ENCODE results near the gene ATP8B4.

Gene ATP8B4

DNA sequence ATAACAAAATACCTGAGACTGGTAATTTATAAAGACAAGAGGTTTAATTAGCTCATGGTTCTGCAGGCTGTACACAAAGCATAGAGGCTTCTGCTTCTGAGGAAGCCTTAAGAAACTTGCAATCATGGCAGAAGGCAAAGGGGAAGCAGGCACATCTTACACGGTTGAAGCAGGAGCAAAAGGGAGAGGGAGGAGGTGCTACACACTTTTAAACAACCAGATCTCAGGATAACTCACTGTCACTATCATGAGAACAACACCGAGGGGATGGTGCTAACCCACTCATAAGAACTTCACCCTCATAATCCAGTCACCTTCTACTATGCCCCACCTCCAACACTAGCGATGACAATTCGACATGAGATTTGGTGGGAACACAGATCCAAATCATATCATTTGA, 54.4 kb downstream of the ATP8B4 start:
- DNase-seq (ENCODE audit: low read depth in 2 of 2) = no peak

DNA sequence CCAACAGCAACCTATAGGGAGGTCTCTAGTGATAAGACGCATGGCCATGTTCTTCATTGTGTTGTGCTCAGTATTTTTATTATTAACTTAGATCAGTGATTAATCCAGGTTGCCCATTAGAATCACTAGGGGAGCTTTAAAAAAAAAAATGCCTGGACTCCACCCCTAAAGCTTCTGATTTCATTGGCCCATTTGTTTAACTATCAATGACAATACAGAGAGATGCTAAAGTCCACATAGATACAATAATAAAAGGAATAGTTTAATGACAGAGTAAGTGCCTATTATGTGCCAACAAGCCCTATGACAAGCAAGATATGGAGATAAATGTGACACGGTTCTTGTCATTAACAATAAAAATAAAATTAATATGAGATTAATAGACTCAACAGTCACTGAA, 55.8 kb downstream of the ATP8B4 start:
- DNase-seq (ENCODE audit: low read depth in 2 of 2) = no peak

DNA sequence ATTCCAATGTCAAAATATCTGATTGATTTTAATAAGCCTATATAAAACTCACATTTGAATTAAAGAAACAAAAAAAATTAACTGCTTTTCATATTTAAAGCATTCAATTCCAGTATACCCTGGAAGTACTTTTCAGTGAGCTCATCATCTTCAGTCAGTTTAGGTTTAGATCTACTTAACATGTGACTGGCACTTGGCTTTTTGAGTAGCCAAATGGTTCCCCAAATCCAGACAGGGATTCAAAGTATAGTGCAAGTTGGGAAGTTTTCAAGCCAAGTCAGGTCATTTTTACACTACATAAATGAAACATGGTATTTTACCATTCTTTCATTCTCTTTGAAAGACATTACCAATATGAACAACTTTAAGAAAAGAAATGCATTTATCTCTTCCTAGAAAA, 57.5 kb downstream of the ATP8B4 start:
- DNase-seq (ENCODE audit: low read depth in 2 of 2) = no peak

DNA sequence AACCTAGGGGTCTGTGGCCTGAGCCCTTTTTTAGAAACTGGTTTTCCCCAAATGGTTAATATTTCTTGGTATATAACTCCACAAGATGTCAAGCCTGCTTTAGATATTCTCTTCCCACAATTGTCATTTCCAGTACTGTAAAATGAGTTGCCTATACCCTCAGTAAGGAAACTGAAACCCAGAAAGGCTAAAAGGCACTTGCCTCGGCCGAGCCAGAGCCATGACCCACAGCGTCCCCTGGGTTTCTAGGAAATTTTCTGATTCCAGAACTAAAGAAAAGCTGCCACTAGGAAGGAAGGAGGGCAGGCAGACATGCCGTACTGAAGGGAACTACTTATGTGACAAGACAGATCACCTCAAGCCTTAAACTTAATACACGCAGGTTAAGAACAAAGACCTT, 59.1 kb downstream of the ATP8B4 start:
- DNase-seq (ENCODE audit: low read depth in 2 of 2) = no peak

DNA sequence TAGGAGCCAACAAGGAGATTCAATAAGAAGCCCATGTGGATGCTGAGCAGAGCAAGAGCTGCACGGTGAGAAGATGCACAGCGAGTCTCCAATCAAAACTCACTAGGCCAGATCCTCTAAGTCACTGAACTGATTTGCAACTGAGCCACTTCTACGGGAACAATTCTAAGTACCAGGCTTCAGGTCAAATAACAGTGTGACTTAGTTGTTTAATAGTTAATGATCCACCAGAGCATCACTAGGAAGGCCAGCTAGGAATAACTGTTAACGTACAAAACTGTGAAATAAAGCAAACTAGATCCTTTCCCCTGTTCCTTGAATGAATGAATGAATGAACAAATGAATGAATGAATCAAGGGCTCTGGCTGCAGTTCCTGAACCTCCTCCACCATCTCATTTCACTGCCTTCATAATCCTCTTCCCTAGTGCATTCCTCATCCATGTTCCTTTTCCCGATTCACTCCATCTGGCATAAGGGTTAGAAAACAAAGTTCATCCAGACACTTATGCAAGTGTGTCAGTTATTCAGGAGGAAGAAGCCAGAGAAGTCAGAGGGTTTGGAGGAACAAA, 59.7 kb downstream of the ATP8B4 start:
- DNase-seq (ENCODE audit: low read depth in 2 of 2) = no peak

DNA sequence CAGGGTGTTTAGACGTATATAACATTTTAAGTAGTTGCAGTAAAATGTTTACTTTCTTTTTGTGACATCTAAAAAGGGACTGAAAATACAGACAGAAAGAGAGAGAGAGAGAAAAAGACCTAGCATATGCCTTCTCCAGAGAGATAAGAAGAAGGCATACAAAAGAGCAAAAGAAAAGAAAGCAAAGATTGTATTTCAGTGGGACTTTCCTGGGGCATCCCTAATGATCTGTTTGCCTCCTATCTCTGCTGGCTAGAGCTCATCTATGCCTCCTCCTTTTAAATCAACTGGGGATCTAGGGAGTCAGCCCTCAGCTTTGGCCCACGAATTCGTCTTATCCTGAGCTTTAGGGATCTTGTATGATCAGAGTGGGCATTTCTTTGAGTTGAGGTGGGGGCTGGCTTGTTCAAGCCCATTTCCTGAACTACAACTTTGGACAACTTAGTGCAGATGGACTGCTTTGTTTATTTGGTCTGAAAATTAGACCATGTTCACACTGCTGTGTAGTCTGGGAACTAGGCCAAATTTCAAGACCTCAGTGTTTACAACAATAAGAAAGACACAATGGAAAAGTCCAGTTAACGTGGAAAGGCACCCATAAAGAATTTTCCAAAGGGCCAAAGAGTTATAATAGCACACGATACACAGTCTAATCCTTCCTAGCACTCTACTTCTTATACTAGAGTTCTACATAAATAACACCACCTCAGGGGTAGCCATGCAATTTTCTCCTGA, 61.0 kb downstream of the ATP8B4 start:
- DNase-seq (ENCODE audit: low read depth in 2 of 2) = no peak

DNA sequence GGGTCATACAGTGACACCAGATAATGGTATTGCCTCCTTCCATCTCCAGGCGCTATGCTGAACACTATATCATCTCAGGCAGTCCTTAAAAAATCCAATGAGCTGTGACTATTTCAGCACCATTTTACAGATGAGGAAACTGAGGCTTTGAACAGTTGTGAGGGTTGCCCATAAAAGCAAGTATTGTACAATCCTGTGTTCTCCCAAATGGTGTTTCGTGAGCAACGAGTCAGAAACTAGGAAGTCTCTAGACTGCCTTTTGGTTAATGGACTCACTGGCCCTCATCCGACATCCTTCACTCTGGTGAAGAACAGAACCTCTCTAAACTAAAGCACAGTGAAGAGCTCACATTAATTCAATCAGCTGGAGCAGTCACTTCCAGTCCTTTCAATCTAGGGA, 61.8 kb downstream of the ATP8B4 start:
- DNase-seq (ENCODE audit: low read depth in 2 of 2) = no peak

DNA sequence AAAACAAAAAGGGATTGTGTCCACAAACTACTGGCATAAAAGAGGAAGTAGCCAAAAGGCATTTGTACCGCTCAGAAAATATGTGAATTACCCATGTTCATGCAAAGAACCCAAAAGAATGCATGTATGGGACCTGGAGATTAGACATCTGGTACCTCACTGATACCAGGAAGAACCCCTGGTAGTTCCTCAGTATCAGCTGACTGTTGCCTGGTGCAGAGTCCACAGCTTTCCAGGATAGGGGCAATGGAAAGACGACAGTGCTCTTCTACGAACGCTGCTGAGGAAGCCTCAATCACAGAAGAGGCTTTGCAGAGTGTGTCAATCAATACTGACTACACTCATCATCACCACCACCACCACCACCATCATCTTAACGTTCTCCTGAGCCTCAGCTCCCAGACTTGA, 63.3 kb downstream of the ATP8B4 start:
- DNase-seq (ENCODE audit: low read depth in 2 of 2) = no peak

DNA sequence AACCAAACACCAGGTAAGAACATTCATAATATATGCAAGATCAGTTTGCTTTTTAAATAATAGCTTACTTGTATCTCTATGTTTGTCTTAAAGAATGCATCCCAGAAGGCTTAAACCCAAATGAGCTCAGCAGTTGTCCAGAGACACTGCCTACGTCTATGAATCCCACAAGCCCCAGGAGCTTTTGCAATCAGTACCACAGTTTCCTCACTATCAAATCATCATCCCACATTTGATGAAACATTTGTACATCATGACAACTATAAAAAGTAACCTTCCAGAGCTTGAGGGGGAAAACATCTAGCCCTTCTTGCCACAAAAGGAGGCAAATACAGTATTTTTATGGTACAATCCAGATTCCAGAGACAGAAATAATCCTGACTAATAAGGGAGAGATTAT, 63.7 kb downstream of the ATP8B4 start:
- peak; percentile 83 to 86 for DNase-seq (ENCODE audit: low read depth in 2 of 2)

DNA sequence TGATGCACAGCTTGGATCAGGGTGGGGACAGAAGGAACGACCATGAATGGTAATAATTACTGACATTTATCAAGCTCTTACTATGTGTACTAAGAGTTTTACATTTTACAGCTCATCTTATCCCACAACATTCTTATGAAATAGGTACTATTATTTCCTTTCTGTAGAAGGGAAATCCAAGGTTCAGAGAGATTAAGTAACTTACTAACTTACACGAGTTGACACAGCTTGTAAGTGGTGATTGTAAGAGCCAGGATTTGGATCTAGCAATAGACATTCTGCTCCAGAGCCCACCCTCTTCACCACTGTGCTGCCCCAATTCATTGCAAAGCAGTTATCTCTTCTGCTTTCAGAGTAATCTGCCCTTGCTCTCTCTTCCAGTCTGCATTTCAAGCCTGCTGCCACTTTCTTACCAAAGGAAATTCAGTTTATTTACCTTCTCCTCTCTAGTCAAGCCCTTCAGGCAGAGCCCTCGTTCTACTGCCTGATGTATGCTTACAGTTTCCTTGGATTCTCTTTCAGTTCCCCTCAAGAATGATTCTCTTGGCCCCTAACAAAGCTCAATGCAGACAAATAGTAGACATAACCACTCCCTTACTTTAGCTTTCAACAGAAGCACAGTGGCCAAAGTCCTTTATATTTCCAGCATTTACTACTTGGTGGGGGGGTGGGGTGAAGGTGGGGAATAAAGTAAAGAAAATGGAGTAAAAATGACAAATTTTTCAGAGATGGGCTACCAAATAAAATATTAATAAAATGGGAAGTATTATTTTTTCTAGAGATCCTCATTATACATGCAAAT, 65.8 kb downstream of the ATP8B4 start:
- DNase-seq (ENCODE audit: low read depth in 2 of 2) = no peak

DNA sequence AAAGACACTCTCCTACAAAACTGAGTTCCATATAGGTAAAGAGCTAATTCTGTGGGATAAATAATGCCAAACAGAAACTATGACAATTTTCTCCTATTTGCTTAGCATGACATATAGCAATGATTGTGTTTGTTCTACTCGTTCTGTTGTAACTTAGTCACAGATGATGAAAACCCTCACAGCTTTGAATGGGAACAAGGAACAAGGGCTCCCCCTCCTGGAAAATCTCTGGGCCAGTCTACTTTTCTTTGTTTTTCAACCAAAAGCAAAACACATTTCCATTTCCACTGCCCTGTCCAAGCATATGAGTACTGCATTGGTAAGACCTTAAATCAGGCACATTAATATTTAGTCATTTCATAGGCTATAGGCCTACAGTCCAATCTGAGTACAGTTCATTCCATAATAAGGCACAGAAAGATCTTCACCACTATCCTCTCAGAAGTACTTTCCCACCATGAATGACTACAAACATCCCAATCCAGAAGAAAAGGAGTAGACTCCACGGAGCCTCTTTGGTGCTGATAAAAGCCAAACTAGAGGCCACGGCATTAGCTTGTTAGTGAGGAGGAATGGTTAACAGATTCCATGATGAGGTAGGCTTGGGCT, 67.1 kb downstream of the ATP8B4 start:
- DNase-seq (ENCODE audit: low read depth in 2 of 2) = peak; percentile 71 to 76

DNA sequence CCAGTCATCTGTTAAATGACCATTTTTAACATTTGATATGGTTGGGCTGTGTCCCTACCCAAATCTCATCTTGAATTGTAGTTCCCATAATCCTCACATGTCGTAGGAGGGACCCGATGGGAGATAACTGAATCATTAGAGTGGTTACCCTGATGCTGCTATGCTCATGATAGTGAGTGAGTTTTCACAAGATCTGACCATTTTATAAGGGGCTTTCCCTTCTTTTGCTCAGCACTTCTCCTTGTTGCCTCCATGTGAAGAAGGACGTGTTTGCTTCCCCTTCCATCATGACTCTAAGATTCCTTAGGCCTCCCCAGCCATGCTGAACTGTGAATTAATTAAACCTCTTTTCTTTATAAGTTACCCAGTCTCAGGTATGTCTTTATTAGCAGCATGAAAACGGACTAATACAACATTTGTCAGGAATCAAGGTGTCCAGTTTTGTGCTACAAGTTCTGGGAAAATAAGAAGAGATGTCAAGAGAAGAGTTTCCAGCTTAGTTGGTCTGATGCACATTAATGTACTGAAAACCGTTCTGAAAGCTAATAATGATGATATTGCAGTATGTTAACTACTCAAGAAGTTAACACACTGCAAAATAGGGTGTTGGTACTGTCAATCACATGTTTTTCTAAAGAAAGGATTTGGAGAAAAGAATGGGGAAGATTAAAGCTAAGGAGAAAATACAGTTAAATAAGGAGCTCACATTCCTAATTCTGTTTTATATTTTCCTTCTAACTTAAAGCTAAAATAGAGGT, 67.9 kb downstream of the ATP8B4 start:
- no peak for DNase-seq (ENCODE audit: low read depth in 2 of 2)

DNA sequence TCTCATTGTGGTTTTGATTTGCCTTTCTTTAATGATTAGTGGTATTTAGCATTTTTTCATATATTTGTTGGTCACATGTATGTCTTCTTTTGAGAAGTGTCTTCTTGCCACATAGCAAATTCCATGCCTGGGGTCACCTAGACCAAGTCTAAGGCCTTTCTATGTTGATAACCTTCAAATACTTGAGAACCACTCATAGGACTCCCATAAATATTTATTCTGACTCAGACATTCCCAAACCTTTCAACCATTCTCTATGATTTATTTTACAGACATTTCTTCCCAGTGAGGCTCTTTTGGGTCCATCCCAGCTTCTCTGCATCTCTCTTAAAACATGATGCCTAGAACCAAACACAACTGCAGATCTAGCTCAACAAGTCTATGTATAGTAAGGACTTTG, 69.2 kb downstream of the ATP8B4 start:
- peak; percentile 56 to 58 for DNase-seq (ENCODE audit: low read depth in 2 of 2)

DNA sequence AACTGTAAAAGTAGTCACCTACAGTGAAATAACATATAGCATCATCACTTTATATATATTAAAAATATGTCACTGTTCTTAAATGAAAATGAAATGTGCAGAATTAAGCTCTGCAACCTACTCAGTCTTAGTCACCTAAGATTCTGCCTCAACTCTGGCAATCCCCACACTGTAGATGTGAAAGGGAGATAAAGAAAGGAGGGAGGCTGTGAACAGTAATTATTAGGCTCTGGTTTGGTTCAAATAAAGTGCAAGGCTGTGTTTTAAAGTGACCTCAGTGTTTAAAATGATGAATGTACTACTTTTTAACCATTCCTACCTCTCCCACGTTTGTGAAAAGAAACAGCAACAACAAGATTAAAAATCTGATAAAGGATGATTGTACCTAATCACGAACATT, 72.2 kb downstream of the ATP8B4 start:
- no peak for DNase-seq (ENCODE audit: low read depth in 2 of 2)

DNA sequence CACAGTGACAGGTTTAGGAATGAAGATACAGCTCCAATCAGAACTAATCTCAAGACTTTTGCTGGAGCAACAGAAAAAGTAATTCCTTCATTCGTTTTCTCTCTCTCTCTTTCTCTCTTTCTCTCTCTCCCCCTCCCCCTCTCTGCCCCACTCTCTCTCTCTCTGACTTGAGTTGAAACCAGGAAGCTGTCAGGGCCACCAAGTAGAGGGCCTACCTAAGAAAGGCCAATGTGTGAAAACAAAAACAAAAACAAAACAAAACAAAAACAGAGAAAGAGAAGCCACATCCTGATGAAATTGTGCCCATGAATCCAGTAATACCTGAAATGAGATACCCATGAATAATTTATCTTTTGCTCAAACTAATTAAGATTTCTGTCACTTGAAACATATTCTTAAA, 72.9 kb downstream of the ATP8B4 start:
- no peak for DNase-seq (ENCODE audit: low read depth in 2 of 2)

DNA sequence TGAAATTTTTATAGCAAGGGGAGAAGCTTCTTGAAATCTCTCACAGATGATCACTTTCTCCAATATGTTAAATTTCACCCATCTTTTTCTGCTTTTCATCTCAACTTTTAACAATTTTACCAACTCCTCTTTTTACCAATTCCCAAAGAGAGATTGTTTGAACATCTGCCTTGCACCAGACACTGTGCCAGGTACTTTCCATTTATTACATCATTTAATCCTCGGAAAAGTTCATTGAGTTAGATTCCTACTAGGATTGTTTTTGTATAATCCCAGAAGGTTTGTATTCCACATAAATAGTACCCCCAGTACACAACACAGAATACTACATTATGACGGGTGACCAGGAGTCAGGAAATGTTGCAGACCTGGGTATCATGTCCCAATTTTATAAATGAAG, 74.1 kb downstream of the ATP8B4 start:
- no peak for DNase-seq (ENCODE audit: low read depth in 2 of 2)

DNA sequence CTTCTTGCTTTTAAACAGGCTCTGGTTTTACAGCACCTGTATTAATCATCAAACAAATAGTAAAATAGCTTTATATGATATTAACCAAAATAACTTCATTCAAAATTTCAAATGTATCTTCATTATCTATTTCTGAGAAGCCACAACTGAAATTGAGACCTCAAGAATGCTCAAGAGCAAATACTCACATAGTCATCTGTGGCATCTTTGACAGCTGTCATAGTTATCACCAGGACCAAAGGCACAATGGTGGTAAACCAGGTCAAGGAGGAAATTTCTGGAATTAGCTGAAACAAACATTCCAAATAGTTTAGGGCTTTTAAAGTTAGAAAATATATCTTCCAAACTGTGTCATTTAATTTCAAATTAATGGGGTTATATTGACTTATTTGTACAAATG, 74.6 kb downstream of the ATP8B4 start:
- DNase-seq (ENCODE audit: low read depth in 2 of 2) = no peak

DNA sequence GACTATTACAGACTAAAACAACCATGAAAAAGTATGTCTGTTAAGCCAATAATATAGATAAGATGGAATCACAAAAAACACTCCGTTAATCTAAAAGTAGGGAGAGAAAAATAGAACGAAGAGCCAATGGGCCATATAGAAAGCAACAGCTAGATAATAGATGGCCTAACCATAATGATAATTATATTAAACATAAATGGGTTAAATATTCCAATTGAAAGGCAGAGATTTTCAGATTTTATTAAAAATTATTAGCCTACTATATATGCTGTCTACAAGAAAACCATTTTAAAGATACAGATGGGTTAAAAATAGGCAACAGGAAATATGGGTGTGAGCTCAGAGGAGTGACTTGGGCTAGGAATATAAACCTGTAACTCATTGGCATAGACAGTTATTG, 76.3 kb downstream of the ATP8B4 start:
- no peak for DNase-seq (ENCODE audit: low read depth in 2 of 2)

DNA sequence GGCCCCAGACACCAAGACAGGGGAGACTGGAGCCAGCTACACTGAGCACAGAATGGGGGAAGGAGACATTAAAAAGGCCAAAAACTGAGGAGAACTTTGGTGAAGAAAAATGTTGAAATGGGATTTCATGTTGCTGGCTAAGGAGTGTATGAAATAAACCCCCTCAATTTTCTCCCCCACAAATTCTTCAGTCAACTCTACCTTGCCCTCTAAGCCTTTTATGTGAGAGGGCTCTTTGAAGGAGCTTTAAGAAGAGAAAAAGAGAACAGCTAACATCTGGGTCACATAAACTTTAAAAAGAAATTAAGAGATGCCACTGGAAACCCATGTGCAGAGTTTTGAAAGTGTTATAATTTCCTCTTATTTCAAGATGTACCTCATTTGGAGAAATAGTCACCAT, 88.6 kb downstream of the ATP8B4 start:
- no peak for DNase-seq (ENCODE audit: low read depth in 2 of 2)

DNA sequence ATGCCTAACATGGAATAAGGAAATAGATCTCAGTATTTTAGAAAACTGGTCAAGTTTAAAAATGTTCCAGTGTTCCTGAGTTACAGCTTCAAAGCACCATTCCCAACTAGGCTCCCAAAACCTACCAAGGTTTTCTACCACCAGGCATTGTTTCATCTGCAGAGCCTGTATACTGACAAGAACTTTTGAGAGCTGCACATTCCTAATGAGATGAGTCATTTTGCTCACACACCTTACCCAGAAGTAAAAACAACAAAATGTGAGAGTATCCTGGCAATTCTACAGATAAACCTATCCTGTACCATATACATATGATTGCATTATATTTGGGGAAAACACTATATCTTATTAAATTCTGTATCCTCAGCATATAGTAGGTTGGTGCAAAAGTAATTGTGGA, 90.7 kb downstream of the ATP8B4 start:
- no peak for DNase-seq (ENCODE audit: low read depth in 2 of 2)

DNA sequence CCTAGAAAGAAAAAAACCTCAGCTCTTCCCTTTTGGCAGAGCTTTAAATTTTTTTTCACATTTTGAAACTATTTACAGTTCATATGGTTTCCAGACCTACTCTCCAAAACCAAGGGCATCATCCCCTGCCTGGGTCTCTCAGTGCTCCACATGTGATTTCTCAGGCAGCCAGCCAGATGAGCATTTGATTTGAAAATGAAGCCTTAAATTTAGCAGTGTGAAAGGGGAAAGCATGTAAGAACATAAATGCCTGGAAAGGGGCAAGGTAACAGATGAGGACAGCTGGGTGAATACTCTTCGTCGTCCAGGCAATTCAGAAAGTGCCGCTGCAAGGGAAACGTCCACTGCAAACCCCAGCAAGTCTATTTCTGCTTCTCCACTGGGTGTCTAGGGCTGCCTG, 94.8 kb downstream of the ATP8B4 start:
- DNase-seq (ENCODE audit: low read depth in 2 of 2) = peak; percentile 60 to 63

DNA sequence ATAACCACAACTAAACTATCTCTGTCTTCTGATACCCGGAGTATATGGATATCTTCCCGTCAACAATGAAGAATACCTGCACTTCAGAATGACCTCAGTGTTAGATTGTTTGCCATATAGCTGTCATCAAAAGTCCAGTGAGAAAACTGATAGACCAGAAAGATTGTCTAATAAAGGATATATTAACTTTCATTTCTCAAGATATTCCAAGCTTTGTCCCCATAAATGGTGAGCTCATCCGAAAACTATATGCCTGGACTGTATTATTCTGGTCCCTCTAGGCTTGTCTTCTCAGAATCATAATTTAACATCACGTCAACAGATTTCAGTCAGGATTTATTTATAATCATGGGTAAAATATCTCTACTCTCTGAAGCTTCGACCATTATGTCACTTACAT, 100.5 kb downstream of the ATP8B4 start:
- DNase-seq (ENCODE audit: low read depth in 2 of 2) = peak in 1 of 2 experiments; percentile 32
